K562 (cell line): ENCODE measurements around the gene GABRA5. TPM values are rescaled to one million over a fixed set of nuclear protein-coding genes. Genes with fewer than 3 reads are reported as not detected.

Experiments
- CCNT2 ChIP-seq: IDR thresholded peaks from 2 replicates; pipeline ENCODE4 v1.6.1; 2011; ENCODE audit warnings: borderline replicate concordance, low read depth, mild to moderate bottlenecking, moderate library complexity, mixed read lengths, low read length; ENCODE audit not compliant: insufficient read length; ENCODE audit errors: extremely low read depth
- HEY1 ChIP-seq: fragments of 250-450 bp; sonication (Bioruptor Pico); IDR thresholded peaks from 2 replicates; pipeline ENCODE4 v1.5.0; 2020; ENCODE audit warnings: mild to moderate bottlenecking, moderate library complexity, borderline replicate concordance
- POLR3G ChIP-seq: IDR thresholded peaks from 2 replicates; pipeline ENCODE4 v1.6.1; 2011; ENCODE audit not compliant: insufficient read length, insufficient replicate concordance; ENCODE audit errors: extremely low read depth
- polyA plus RNA-seq, 8 experiments: library from polyadenylated mRNA; depleted of rRNA in 4 of 8; stranded (reverse) in 5 of 8; unstranded in 3 of 8; fragments of >200 nt; fragmentation: Nextera tagmentation in 2 of 8; fragmentation: Illumina TruSeq in 1 of 8; extraction: Ambion mirVana in 2 of 8; extraction: Trizol in 1 of 8; gene quantifications; 2 replicates each; pipeline versions ENCODE4 v1.2.1 to v1.2.3, GENCODE V29; 2011 to 2014; ENCODE audit warnings: inconsistent platforms in 1 of 8, missing spikeins in 1 of 8
- total RNA-seq, 7 experiments: library from RNA; depleted of rRNA in 6 of 7; stranded (reverse); fragments of >200 nt in 6 of 7; fragmentation: Illumina TruSeq in 2 of 7; extraction: Trizol in 2 of 7; gene quantifications; 2 replicates each; pipeline versions ENCODE4 v1.2.1 to v1.2.3, GENCODE V29; 2011 to 2021; ENCODE audit warnings: low replicate concordance in 1 of 7
- TF ChIP-seq, protein P1 (sequence below): fragments of 250-450 bp; sonication (Bioruptor Pico); IDR thresholded peaks from 2 replicates; pipeline ENCODE4 v1.5.0; 2021
- TF ChIP-seq, protein P2 (sequence below), 2 experiments: fragments of 250-450 bp in 1 of 2; fragments of 450-650 bp in 1 of 2; sonication (Bioruptor Pico) in 1 of 2; IDR thresholded peaks; 2 replicates each; pipeline versions ENCODE4 v1.6.1 to v1.8.0; 2016 to 2021; ENCODE audit warnings: mild to moderate bottlenecking in 2 of 2, moderate library complexity in 2 of 2, missing compliant biosample characterization in 1 of 2, missing genetic modification characterization in 1 of 2
- TF ChIP-seq, protein P3 (sequence below): fragments of 250-450 bp; sonication (Bioruptor Pico); IDR thresholded peaks from 2 replicates; pipeline ENCODE4 v1.8.0; 2021; ENCODE audit warnings: moderate library complexity, mild to moderate bottlenecking, inconsistent platforms
- TF ChIP-seq, protein P4 (sequence below): fragments of 250-450 bp; sonication (Bioruptor Pico); IDR thresholded peaks from 2 replicates; pipeline ENCODE4 v1.9.0; 2021; ENCODE audit warnings: mild to moderate bottlenecking, inconsistent platforms
- TF ChIP-seq, protein P5 (sequence below), 2 experiments: fragments of 450-650 bp in 1 of 2; sonication (generic) in 1 of 2; formaldehyde crosslinking in 1 of 2; IDR thresholded peaks; 2 replicates each; pipeline versions ENCODE4 v1.7.1 to v1.9.0; 2016 to 2022; ENCODE audit warnings: inconsistent platforms in 1 of 2, mild to moderate bottlenecking in 1 of 2, missing genetic modification reagents in 1 of 2

The GABRA5 gene
- total and polyA plus RNA-seq, 9 of the 15 experiments (the other 6 are each of a cell fraction or from before 2014, with no cell fraction given) = not detected

DNA sequence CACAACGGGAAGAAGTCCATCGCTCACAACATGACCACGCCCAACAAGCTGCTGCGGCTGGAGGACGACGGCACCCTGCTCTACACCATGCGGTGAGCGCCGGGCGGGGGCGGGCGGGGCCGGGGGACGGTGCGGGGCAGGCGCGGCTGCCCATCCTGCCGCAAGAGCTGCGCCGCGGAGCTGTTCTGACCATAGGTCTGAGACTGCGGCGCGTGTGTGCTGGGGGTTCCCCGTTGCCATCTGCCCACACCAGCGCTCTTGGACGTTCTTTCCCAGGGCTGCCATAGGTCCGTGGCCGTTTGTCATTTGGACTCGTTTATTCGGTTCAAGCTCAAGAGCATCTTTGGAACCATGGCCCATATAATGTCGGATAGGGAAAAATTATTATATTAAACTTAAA lies 16.6 kb downstream of the GABRA5 start (continued):
- TF ChIP-seq, protein P1, sequence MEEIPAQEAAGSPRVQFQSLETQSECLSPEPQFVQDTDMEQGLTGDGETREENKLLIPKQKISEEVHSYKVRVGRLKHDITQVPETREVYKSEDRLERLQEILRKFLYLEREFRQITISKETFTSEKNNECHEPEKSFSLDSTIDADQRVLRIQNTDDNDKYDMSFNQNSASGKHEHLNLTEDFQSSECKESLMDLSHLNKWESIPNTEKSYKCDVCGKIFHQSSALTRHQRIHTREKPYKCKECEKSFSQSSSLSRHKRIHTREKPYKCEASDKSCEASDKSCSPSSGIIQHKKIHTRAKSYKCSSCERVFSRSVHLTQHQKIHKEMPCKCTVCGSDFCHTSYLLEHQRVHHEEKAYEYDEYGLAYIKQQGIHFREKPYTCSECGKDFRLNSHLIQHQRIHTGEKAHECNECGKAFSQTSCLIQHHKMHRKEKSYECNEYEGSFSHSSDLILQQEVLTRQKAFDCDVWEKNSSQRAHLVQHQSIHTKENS (CRISPR knock-in tag) = no peak
- TF ChIP-seq, protein P2, sequence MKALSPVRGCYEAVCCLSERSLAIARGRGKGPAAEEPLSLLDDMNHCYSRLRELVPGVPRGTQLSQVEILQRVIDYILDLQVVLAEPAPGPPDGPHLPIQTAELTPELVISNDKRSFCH (CRISPR knock-in tag; IDR thresholded peaks at IDR 0.05) = no peak
- TF ChIP-seq, protein P2 (tag; IDR thresholded peaks at IDR 0.05) = no peak
- TF ChIP-seq POLR3G = no peak
- TF ChIP-seq, protein P3, sequence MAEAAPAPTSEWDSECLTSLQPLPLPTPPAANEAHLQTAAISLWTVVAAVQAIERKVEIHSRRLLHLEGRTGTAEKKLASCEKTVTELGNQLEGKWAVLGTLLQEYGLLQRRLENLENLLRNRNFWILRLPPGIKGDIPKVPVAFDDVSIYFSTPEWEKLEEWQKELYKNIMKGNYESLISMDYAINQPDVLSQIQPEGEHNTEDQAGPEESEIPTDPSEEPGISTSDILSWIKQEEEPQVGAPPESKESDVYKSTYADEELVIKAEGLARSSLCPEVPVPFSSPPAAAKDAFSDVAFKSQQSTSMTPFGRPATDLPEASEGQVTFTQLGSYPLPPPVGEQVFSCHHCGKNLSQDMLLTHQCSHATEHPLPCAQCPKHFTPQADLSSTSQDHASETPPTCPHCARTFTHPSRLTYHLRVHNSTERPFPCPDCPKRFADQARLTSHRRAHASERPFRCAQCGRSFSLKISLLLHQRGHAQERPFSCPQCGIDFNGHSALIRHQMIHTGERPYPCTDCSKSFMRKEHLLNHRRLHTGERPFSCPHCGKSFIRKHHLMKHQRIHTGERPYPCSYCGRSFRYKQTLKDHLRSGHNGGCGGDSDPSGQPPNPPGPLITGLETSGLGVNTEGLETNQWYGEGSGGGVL (CRISPR knock-in tag) = no peak
- TF ChIP-seq, protein P4, sequence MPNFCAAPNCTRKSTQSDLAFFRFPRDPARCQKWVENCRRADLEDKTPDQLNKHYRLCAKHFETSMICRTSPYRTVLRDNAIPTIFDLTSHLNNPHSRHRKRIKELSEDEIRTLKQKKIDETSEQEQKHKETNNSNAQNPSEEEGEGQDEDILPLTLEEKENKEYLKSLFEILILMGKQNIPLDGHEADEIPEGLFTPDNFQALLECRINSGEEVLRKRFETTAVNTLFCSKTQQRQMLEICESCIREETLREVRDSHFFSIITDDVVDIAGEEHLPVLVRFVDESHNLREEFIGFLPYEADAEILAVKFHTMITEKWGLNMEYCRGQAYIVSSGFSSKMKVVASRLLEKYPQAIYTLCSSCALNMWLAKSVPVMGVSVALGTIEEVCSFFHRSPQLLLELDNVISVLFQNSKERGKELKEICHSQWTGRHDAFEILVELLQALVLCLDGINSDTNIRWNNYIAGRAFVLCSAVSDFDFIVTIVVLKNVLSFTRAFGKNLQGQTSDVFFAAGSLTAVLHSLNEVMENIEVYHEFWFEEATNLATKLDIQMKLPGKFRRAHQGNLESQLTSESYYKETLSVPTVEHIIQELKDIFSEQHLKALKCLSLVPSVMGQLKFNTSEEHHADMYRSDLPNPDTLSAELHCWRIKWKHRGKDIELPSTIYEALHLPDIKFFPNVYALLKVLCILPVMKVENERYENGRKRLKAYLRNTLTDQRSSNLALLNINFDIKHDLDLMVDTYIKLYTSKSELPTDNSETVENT = no peak
- TF ChIP-seq, protein P5, sequence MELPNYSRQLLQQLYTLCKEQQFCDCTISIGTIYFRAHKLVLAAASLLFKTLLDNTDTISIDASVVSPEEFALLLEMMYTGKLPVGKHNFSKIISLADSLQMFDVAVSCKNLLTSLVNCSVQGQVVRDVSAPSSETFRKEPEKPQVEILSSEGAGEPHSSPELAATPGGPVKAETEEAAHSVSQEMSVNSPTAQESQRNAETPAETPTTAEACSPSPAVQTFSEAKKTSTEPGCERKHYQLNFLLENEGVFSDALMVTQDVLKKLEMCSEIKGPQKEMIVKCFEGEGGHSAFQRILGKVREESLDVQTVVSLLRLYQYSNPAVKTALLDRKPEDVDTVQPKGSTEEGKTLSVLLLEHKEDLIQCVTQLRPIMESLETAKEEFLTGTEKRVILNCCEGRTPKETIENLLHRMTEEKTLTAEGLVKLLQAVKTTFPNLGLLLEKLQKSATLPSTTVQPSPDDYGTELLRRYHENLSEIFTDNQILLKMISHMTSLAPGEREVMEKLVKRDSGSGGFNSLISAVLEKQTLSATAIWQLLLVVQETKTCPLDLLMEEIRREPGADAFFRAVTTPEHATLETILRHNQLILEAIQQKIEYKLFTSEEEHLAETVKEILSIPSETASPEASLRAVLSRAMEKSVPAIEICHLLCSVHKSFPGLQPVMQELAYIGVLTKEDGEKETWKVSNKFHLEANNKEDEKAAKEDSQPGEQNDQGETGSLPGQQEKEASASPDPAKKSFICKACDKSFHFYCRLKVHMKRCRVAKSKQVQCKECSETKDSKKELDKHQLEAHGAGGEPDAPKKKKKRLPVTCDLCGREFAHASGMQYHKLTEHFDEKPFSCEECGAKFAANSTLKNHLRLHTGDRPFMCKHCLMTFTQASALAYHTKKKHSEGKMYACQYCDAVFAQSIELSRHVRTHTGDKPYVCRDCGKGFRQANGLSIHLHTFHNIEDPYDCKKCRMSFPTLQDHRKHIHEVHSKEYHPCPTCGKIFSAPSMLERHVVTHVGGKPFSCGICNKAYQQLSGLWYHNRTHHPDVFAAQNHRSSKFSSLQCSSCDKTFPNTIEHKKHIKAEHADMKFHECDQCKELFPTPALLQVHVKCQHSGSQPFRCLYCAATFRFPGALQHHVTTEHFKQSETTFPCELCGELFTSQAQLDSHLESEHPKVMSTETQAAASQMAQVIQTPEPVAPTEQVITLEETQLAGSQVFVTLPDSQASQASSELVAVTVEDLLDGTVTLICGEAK (IDR thresholded peaks at IDR 0.05) = no peak
- TF ChIP-seq, protein P5 (CRISPR knock-in tag; IDR thresholded peaks at IDR 0.05) = no peak
- TF ChIP-seq HEY1 (CRISPR knock-in tag) = no peak
- no peak for TF ChIP-seq CCNT2
- TF ChIP-seq, all 486 proteins: peak for 0
